H4 (cell line): Measurements from ENCODE around the gene ENDOD1. TPM values are rescaled to one million over a fixed set of nuclear protein-coding genes. Genes with fewer than 3 reads are reported as not detected.

Experiments
- DNase-seq: peaks from one replicate; pipeline ENCODE4 v3.0.0-alpha.2; 2015; ENCODE audit warnings: low spot score
- total RNA-seq: library from RNA; depleted of rRNA; stranded (reverse); fragments of >200 nt; shearing (Covaris generic); gene quantifications from 2 replicates; pipeline ENCODE4 v1.2.3, GENCODE V29; 2014

ENDOD1 gene
- total RNA-seq, 1 experiment from 2014 or later: 4.0 TPM

DNA sequence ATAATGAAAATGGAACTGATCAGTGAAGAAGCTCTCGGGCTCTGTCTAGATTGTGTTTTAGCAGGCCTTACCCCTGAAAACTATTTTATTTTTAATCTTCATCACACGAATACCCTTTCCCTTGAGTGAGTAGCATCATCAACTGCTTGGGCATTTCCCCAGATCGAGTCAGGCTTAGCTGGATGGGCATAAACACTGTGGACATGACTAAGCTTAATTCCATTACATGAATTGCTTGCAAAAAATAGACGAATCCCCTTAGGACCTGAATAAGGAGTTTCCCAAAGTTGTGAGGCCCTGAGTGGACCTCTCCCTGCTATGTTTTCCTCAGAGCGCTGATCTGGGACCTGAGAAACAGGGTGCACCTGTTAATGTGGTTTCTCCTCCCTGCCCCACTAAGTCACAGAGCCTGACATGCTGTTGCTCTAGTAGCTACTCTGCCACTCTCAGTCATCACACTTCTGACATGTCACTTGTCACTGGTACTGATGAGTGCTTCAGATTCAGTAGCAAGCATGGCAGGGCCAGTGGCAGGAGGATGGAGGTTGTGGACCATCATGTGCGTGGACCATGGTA, 53.5 kb downstream of the ENDOD1 start:
- no peak for DNase-seq

DNA sequence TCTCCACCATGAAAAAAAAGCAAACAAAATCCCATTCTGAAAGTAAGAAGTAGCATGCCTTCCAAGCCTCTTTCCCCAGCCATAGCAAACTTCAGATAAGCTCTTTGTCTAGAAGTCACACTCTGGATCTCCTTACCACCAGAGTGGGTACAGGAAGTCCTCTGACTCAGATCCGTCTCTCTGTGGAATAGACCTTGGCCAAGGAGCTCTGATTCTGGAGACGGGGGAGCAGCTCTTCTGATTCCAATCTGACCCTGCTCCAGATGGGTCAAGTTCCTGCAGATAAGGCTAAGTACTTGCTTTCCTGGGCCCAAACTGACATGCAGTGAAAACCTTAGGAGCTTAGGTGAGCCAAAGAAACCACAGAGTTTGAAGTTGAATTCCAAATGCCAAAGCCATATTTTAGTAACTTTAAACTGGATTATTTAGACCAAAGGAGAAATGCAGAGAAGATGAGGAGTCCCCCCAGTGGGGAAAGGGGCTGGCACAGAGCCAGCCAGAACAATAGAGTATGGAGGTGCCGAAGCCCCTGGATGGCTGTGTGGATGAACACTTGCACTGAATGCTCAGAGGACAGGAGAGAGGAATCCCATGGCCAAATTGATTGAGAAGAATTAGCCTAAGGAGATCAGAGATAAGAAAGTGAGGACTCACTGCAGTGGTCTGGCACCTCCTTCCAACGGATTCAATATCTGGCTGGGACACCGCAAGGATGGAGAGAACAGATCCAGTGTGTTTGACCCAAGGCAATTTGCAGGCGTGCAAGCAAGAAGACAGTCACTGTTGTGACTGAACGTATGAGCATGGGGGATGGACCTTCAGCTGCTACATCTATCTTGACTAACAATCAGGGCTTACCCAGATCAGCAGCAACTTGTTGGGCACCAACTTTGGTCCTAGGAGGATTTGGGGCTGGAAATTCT, 54.9 kb downstream of the ENDOD1 start:
- DNase-seq: no peak

DNA sequence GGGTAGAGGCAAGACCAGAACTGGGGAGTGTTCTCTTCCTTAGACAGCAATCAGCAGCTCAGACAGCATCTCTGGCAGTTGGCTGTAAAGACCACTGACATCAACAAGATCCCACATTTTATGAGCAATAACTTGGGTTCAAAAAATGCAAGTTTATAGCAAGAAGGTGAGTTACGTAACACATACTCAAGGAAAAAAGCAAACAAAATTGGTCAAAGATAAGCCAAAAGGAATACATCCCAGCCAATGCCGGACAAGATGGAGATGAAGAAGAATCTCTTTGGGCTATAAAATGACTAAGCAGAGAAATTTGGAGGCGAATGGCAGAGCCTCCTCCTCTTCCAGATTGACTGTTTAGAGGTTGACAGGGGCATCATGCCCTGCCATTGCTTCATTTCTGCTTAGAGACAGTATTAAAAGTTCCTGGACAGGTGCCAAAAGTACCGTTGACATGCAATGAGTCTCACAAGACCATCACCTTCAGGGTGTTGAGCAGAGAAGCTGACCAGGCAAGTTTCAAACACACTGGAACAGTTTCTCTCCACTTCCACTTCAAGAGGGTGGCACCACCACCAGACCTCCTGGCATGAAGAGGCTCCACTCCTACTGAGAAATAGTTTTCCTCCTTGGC, 55.9 kb downstream of the ENDOD1 start:
- no peak for DNase-seq

DNA sequence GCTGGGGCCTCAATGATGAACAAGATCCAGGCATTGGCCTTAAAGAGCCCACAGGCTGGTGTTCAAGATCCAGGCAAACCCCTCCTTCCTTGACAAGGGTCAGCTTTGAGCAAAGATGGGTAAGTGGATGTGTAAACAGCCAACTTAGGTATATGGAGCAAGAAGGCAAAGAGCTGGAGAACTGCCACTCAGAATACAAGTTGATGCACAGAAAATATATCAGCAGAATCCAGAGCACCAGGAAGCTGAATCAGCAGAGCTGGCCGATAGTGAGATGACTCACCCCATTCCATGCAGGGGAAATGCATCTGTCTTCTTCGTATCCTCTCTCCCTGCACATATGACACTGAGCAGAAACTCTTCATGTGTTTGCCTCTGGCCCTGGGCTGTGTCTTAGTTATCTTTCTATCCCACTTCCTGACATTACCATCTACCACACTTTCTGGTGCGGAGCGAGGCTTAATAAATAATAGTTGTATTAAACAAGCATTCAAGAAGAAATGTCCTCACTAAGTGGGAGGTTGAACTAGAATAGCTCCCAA, 57.8 kb downstream of the ENDOD1 start:
- peak; percentile 58 for DNase-seq

DNA sequence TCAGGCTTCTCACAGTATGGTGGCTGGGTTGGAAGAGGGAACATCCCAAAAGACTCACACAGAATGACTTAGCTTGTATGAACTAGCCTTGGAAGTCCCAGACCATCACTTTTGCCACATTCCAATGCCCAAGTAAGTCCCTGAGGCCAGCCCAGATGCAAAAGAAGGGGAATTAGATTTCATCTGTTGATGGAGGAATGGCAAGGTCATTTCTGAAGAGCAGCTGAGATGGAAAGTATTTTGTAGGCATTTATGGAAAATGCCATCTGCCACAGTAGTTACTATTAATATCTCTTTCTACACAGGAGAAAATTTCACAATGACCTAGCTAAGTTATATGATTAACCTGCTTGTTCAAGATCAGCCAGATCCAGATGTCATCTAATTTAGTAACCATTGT, 58.8 kb downstream of the ENDOD1 start:
- no peak for DNase-seq

DNA sequence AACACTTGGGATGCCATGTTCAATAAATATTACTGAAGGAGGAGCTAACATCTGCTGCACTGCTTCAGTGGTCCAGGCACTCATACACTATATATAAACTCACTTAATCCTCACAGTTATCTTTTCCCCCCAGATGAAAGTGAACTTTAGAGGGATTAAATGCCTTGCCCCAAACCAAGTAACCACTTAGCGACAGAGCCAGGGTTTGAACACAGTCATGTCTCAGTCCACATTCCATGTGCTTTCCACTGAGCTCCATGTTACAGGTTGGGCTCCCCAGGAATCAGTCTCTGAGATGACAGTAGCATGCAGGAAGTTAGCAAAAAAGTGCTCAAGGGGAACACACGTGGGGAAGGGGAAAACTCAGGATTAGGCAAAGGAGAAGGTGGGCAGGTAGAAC, 59.3 kb downstream of the ENDOD1 start:
- no peak for DNase-seq

DNA sequence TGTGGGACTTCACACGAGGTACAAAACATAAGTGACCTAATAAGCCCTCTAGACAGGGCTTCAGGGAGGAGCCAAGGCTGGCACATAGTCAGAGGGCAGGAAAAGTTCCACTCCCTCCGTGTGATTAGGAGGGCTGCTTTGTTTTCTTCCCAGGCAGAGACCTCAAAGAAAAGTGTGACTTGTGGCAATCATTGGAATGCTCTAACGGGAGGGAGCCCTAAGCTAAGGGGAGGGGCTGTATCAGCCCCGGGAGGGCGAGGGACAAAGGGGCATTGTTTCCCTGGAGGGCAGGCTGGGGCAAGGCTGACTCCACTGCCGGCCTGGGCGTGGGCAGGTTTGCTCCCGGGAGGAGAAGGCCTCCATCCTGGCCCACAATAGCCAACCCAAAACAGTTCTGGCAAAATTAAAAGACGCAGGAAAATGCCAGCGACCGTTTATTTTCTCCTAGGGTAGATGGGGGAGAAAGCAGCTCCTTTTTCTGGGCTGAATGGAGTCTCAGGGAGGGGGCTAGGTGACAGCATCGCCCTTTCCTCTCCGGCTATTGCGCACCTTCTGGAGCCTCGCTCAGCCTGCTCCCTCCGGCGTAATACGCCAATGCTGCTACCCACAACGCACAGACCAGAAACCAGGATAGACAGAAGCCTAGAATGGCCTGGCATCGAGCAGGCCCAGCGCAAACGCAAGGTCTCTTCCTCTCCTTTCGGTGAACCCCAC, 60.2 kb downstream of the ENDOD1 start:
- peak; percentile 55 for DNase-seq

DNA sequence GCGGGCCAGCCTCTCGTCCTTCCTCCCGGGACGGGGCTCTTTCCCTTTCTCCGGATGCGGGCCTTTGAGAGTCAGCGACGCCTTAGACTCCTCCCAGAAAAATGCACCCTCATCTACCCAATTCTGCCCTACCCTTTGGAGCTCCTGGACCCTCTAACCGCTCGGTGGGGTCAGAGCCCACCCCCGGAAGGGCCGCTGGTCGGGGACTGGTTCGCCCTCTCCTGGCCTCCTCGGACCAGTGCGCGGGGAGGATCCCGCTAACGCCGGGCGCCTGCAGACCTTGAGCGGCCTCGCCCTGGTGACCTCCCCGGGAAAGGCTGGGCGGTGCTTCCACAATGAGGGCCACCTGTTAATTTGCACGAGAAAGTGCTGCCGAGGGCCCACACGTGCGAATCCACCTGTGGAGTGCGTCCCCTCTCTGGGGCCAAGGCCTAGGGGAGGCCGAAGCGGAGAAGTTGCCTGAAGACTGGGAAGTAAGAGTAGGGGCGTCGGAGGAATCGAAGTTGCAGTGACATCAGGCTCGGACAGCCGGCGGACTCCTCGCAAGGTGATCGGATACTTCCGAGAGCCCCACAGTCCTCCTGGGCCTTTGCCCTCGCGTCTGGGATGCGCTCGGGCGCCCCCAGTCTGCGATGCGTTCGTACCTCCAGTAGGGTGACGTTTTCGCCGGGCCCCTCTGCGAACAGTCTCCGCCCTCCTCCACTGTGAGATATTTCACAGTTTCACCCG, 61.5 kb downstream of the ENDOD1 start:
- DNase-seq: peak; percentile 77

DNA sequence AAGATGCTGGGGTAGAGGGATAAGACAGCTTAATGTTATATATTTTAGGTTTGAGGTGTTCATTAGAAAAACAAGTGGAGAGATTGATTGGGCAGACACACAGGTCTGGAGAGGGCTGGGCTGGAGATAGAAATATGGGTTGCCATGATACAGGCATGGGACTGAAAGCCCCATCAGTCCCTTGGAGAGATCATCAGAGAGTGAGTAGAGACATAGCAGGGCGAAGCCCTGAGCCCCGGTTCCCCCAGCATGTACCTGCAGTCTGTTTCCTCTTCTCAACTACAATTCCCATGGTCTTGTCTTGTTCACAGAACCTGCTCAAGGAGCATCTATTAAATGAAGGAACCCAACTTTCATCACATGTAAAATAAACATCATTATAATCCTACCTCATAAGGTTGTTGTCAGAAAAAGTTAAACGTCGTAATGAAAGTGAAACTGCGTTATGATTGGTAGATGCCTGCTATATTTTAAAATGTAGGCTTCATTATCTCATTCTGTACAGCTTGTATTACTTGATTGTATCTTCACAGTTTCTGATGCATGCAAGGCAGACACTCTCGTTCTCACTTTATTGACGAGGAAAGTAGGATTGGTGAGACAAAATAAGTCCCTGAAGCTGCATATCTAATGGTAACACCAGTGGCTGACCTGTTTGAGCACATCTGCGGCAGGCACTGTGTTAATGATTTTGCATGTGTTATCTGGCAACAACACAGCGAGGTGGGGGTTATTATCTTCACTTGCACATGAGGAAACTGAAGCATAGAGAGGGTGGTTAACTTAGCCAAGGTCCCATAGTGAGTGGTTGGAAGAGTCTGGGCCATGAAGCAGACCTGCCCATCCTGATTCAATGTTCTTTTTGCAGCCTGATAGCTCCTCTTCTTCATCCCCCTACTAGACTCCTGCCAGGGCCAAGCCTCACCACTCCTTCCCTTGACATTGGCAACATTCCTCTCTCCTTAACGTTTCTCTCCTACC, 63.5 kb downstream of the ENDOD1 start:
- no peak for DNase-seq

DNA sequence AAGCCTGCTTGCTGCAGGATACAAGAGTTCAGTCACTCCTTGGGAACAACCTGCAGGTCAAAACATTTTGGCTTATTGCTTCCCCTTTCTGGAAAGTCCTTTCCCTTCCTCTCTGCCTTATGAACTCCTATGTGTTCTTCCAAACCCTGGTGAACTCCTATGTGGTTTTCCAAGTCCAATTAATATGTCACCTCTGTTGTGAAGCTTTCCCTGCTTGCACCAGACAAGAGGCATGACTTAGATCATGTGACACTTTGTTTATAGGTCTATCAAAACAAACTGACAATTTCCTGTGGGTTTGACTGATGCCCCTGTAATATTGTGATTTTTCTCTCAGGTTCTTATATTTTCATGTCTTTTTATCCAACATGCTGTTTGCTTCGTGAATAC, 64.2 kb downstream of the ENDOD1 start:
- DNase-seq: no peak

DNA sequence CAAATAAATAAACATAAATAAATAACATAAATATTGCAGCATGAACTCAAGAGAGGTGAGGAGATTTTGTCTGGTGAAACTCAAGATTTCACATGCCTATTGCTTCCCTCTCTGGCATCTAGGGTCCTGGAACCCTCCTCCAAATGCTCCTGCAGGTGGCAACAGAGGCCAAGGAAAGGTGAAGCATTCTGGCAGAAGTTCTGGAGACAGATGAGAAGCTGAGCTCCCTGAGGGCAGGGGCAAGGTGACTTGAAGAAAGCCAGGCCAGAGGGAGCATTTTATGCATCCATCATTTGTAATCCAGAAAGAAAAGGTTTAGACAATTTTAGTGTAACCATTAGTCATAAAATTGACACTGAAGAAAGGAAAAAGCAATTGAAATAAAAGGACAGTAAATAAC, 64.9 kb downstream of the ENDOD1 start:
- peak; percentile 67 for DNase-seq

DNA sequence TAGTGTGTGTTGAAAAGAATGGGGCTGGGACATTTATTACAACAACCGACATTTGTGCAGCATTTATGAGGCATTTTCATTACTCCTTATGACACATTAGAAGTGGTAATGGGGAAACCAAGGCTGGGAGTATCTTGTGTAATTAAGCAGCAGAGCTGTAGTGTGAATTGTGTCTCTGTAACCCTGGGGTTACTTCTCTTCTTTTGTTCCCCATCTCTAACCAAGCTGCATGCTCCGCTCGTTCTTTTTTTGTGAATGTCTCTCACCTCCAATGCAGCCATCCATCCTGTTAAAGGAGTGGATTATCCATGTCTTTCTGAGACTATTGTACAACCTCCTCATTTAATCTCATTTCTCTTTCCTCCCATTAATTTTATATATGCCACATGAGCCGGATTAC, 65.7 kb downstream of the ENDOD1 start:
- no peak for DNase-seq

DNA sequence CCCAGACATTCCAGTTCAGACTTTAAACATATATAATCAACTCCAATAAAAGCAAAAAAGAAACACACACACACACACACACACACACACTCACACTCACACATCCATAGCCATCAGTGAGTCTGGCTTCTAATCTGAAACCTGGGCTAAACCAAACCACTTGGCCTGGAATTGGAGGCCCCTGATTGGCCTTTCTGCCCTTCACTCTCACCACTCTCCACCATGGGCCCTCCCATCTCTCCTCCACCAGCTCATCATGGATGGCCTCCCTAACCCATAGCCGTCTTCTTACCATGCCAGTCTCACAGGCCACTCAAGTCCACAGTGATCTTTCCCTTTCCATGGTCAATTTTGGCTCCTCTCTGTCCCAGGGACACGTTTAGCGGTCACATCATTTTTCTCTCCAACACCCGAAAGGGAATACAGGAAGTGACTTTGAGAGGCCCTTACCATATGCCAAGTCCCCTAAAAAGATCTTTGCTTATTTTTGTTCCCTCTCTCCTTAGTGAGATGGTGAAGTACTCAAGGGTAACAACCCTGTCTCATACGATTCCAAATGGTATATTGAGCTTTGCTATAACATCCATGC, 66.6 kb downstream of the ENDOD1 start:
- no peak for DNase-seq

DNA sequence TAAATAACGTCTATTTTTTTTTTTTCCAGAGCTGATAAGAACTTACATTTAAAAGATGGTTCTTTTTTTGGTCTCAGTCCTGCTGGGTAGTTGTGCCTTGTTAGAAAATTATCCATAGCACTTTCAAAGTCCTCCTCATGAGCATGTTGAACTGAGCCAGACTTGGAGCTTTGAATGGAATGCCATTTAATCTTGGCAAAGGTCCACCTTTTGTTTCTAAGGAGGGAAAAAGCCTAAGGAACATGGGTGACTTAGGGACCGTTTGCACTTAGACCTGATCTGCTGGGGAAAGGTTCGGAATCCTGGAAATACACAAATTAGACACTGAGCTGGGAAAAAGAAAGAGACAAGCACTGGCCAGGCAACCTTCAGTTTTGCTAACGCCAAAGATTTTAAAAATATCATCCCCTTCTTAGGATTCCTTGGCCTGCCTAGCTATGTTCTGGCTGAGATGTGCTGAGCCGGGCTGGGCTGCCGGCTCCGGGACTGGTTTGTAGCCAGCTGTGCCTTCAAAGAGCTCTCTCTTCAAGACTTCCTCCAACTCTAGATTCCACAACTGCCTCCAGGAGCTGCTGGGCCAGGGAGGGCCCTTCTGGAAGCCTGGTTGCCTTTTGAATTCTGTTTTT, 67.4 kb downstream of the ENDOD1 start:
- DNase-seq: no peak

DNA sequence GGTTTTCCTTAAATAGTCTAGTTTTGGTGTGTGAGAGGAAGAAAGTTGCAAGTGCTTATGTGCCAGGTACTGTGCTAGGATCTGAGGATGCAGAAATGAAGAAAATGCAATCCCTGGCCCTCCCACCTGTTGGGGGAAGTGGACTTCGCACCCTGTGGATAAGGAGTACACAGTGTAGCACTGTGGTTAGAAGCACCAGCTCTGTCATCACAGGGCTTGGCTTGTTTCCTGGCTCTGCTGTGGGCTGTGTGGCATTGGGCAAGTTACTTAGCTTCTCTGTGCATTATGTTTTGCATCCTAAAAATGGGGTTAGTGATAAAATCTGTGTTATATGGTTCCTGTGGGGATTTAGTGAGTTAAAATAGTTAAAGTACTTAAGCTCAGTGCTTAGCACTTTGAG, 68.2 kb downstream of the ENDOD1 start:
- DNase-seq: no peak

DNA sequence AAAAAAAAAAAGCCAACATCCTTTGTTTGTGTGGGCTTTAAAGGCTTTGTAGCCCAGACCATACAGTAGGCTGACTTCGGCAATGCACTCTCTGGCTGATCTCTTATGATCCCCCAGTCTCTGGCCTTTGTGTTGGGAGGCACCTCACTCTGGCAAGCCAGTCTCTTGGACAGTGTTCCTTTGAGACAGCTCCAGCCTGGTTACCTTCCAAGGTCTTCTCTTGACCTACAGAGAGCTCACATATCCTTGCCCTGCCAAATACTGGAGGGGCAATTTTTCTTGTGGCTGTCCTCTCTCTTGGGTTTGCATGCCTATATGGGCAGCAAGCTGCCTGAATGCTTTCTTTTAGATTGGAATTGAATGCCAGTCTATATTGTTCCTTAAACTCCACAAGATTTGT, 71.6 kb downstream of the ENDOD1 start:
- no peak for DNase-seq

DNA sequence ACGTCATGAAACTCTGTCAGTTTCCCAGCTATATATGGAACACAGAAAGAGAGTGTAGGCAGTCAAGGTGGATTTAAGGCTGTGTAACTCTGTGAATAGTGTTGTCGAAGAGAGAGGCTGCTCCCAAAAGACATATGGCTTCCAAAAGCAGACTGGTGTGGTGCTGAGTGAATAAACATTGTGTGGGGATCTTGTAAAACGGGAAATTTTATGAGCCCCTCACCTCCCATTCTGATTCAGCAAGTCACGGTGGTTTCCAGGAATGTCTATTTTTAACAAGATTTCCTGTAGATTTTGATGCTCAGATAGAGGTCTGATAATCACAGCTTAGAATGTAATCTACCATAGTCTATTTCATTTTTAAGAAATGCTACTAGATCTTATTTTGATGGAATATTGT, 73.5 kb downstream of the ENDOD1 start:
- DNase-seq: no peak

DNA sequence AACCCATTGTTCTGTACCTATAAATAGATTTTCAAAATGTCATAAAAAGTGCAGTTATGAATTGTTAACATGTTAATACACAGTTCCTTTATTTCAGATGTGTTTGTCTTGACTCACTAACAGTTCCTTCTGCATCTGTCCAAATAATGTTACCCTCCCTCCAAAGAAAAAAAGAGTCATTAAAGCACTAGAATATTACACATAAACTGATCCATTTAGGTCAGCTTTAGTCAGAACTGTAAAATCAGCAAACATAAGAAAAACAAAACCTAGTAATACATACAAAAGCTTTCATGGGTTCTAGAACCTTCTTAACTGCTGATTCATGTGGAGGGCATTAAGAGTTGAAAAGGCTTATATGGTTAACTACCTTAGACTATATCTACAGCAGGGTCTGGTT, 76.0 kb downstream of the ENDOD1 start:
- DNase-seq: no peak

DNA sequence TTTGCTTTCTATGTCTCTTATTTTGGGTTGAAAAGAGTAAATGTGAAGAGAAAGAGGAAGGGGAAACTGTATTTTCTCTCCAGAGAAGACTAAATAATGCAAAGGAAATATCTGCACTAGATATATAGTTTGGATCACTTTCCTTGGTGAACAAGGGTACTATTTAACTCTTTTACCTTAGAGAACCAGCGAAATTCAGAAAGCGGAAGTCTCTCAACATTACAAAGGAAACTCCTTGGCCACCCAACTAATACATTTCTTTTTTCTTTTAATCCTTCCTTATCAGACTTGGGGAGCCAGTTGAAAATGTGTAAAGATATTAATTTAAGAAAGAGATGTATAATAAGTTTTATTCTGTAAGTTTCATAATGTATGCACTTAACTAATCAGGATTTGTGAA, 77.1 kb downstream of the ENDOD1 start:
- DNase-seq: no peak
